ENCODE results near the gene FOSB. TPM values are rescaled to one million over a fixed set of nuclear protein-coding genes. Genes with fewer than 3 reads are reported as not detected.
"Not testable (repeated sequence)": the region's sequence is repeated elsewhere in the genome, so short reads cannot be mapped to it uniquely, and the experiment has no call there.

The FOSB gene
- total and polyA plus RNA-seq, 4 donors: 0.18 to 1.3 (median 0.40) TPM

- no peak for TF ChIP-seq CTCF (IDR thresholded peaks at IDR 0.05; ENCODE audit: low read depth, low read length, missing input control)
Observed at GRCh38 chr19:45428384-45429231, 39.2 kb upstream of the FOSB start (continued).

- not testable (repeated sequence) for H3K9me3 ChIP-seq (ENCODE audit: control insufficient read depth in 4 of 4, low read length in 3 of 4); H3K4me3 ChIP-seq (ENCODE audit: low read depth in 1 of 3, low read length in 3 of 3); H3K27me3 ChIP-seq (ENCODE audit: control insufficient read depth in 4 of 4, insufficient read depth in 4 of 4, low read length in 3 of 4); H3K4me1 ChIP-seq (ENCODE audit: control insufficient read depth in 4 of 4, insufficient read depth in 4 of 4, low read length in 3 of 4); H3K9ac ChIP-seq (ENCODE audit: low read depth in 1 of 2, low read length in 2 of 2); DNase-seq (ENCODE audit: low spot score); H3K27ac ChIP-seq (ENCODE audit: low read depth in 1 of 2, low read length in 2 of 2); H3K36me3 ChIP-seq (ENCODE audit: control insufficient read depth in 4 of 4, insufficient read depth in 3 of 4, low read depth in 1 of 4, low read length in 3 of 4)
- WGBS: 58% methylated on average over 11 of the region's 11 CpGs
Observed at GRCh38 chr19:45429896-45430295, 37.9 kb upstream of the FOSB start.

- not testable (repeated sequence) for H3K9me3 ChIP-seq (ENCODE audit: control insufficient read depth in 4 of 4, low read length in 3 of 4); H3K27ac ChIP-seq (ENCODE audit: low read depth in 1 of 2, low read length in 2 of 2); DNase-seq (ENCODE audit: low spot score); H3K4me3 ChIP-seq (ENCODE audit: low read depth in 1 of 3, low read length in 3 of 3); H3K27me3 ChIP-seq (ENCODE audit: control insufficient read depth in 4 of 4, insufficient read depth in 4 of 4, low read length in 3 of 4); H3K4me1 ChIP-seq (ENCODE audit: control insufficient read depth in 4 of 4, insufficient read depth in 4 of 4, low read length in 3 of 4); H3K36me3 ChIP-seq (ENCODE audit: control insufficient read depth in 4 of 4, insufficient read depth in 3 of 4, low read depth in 1 of 4, low read length in 3 of 4); H3K9ac ChIP-seq (ENCODE audit: low read depth in 1 of 2, low read length in 2 of 2)
- 61% methylated on average over 9 of the region's 9 CpGs for WGBS
Observed at GRCh38 chr19:45431008-45431407, 36.8 kb upstream of the FOSB start.

GRCh38 chr19:45432543-45432942 lies 35.3 kb upstream of the FOSB start:
- 93% methylated on average over 8 of the region's 8 CpGs for WGBS
- not testable (repeated sequence) for DNase-seq (ENCODE audit: low spot score); H3K27ac ChIP-seq (ENCODE audit: low read depth in 1 of 2, low read length in 2 of 2); H3K4me1 ChIP-seq (ENCODE audit: control insufficient read depth in 4 of 4, insufficient read depth in 4 of 4, low read length in 3 of 4); H3K9me3 ChIP-seq (ENCODE audit: control insufficient read depth in 4 of 4, low read length in 3 of 4); H3K4me3 ChIP-seq (ENCODE audit: low read depth in 1 of 3, low read length in 3 of 3); H3K36me3 ChIP-seq (ENCODE audit: control insufficient read depth in 4 of 4, insufficient read depth in 3 of 4, low read depth in 1 of 4, low read length in 3 of 4); H3K27me3 ChIP-seq (ENCODE audit: control insufficient read depth in 4 of 4, insufficient read depth in 4 of 4, low read length in 3 of 4); H3K9ac ChIP-seq (ENCODE audit: low read depth in 1 of 2, low read length in 2 of 2)

- TF ChIP-seq HNF4A (conservative IDR thresholded peaks at IDR 0.05) (no peak), HNF4G (IDR thresholded peaks at IDR 0.05) (no peak), JUND (IDR thresholded peaks at IDR 0.05) (no peak), REST (IDR thresholded peaks at IDR 0.05) (no peak), FOXA1 (IDR thresholded peaks at IDR 0.05) (no peak), SP1 (IDR thresholded peaks at IDR 0.05) (no peak), YY1 (IDR thresholded peaks at IDR 0.05) (no peak), CTCF (IDR thresholded peaks at IDR 0.05; ENCODE audit: low read depth, low read length, missing input control) (no peak), RXRA (IDR thresholded peaks at IDR 0.05) (no peak), ATF3 (IDR thresholded peaks at IDR 0.05) (no peak), MAX (IDR thresholded peaks at IDR 0.05) (no peak), EGR1 (IDR thresholded peaks at IDR 0.05; ENCODE audit: low read depth in 2 of 2) (no peak), TAF1 (conservative IDR thresholded peaks at IDR 0.05) (no peak)
Observed at GRCh38 chr19:45437328-45437727, 30.5 kb upstream of the FOSB start.

More at GRCh38 chr19:45437328-45437727, 30.5 kb upstream of the FOSB start:
- Histone ChIP-seq H3K4me1 (ENCODE audit: control insufficient read depth in 4 of 4, insufficient read depth in 4 of 4, low read length in 3 of 4) (no peaks in the 10 kb centered on the region), H3K9me3 (ENCODE audit: control insufficient read depth in 4 of 4, low read length in 3 of 4) (no peaks in the 10 kb centered on the region), H3K27me3 (ENCODE audit: control insufficient read depth in 4 of 4, insufficient read depth in 4 of 4, low read length in 3 of 4) (no peaks in the 10 kb centered on the region), H3K4me3 (ENCODE audit: low read depth in 1 of 3, low read length in 3 of 3) (no peak overlapping the region), H3K36me3 (ENCODE audit: control insufficient read depth in 4 of 4, insufficient read depth in 3 of 4, low read depth in 1 of 4, low read length in 3 of 4) (no peaks in the 10 kb centered on the region), H3K9ac (ENCODE audit: low read depth in 1 of 2, low read length in 2 of 2) (no peak overlapping the region), H3K27ac (ENCODE audit: low read depth in 1 of 2, low read length in 2 of 2) (no peak overlapping the region)
- WGBS: 87% methylated on average over 3 of the region's 3 CpGs
- DNase-seq (ENCODE audit: low spot score): no peak

Data from liver (tissue), 9 donors.